HG02943 (cell line): ENCODE measurements around the gene CSF2.
"Not testable (repeated sequence)": the region's sequence is repeated elsewhere in the genome, so short reads cannot be mapped to it uniquely, and the experiment has no call there.

Experiments
- ATAC-seq: cut with Tn5 transposase; IDR thresholded peaks from one replicate; pipeline ENCODE4 v1.9.1; 2021; ENCODE audit warnings: mild to moderate bottlenecking, low read depth, moderate library complexity; ENCODE audit not compliant: unreplicated experiment

CSF2 gene

GRCh38 chr5:132104556-132104955 lies 31.0 kb downstream of the CSF2 start:
- no peak for ATAC-seq

- ATAC-seq, result no peak
Observed at GRCh38 chr5:132105688-132106087, 32.1 kb downstream of the CSF2 start.

GRCh38 chr5:132108495-132108894 lies 34.9 kb downstream of the CSF2 start:
- ATAC-seq, result not testable (repeated sequence)

- not testable (repeated sequence) for ATAC-seq
Observed at GRCh38 chr5:132108957-132109356, 35.4 kb downstream of the CSF2 start.

GRCh38 chr5:132109494-132110053 lies 36.0 kb downstream of the CSF2 start:
- no peak for ATAC-seq

- no peak for ATAC-seq
Observed at GRCh38 chr5:132110195-132110594, 36.6 kb downstream of the CSF2 start.

- ATAC-seq, result no peak
Observed at GRCh38 chr5:132110930-132111329, 37.3 kb downstream of the CSF2 start.

- ATAC-seq, result no peak
Observed at GRCh38 chr5:132112111-132112510, 38.5 kb downstream of the CSF2 start.

GRCh38 chr5:132114150-132115121 lies 40.8 kb downstream of the CSF2 start:
- ATAC-seq, result no peak

GRCh38 chr5:132115375-132115774 lies 41.8 kb downstream of the CSF2 start:
- ATAC-seq, result no peak

GRCh38 chr5:132116072-132116471 lies 42.5 kb downstream of the CSF2 start:
- no peak for ATAC-seq

- ATAC-seq, result not testable (repeated sequence)
Observed at GRCh38 chr5:132116909-132117489, 43.4 kb downstream of the CSF2 start.

- ATAC-seq, result not testable (repeated sequence)
Observed at GRCh38 chr5:132120717-132121116, 47.1 kb downstream of the CSF2 start.

- ATAC-seq, result not testable (repeated sequence)
Observed at GRCh38 chr5:132122971-132123370, 49.4 kb downstream of the CSF2 start.

GRCh38 chr5:132123578-132123977 lies 50.0 kb downstream of the CSF2 start:
- ATAC-seq, result not testable (repeated sequence)
